ENCODE data around the gene SCFD2.

SCFD2 gene

DNA sequence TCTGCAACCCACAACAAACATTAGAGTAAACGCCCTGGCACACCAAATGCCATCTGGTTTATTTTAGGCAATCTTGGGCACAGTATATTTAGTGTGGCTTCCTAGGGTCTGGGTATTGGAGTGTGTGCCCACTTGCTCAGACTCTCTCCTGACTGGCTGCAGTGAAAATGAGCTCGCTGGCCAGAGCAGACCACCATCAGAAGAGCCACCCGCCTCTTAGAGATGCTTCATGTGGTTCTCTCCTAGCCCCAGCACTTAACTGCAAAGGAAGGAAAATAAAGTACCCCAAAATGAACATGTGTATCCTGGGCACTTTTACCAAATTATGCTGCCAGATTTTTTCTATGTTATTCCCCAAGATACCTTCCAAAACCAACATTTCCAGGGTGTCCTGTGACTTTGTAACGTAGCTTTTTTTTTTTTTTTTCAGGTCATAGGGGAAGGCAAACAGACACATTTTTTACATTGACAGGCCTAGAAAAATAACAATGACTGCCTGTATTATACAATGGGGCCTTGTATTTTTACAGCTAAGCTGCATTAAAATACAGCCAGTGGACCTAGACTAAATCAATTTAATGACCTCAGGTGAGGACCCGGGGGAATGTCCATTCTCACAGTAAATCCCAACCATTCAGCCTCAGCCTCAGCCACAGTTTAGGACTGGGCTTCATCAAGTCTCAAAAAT is 310.0 kb downstream of the SCFD2 start:
- H3K36me3 Mint-ChIP-seq (ENCODE audit: low read depth) = no peaks in the 10 kb centered on the region
- H3K27ac Mint-ChIP-seq = peak overlapping the region in 2 of 3 experiments; percentile 8 to 67
- no peak overlapping the region for H3K4me3 Mint-ChIP-seq
- H3K9me3 Mint-ChIP-seq = no peaks in the 10 kb centered on the region
- TF ChIP-seq, protein P1, sequence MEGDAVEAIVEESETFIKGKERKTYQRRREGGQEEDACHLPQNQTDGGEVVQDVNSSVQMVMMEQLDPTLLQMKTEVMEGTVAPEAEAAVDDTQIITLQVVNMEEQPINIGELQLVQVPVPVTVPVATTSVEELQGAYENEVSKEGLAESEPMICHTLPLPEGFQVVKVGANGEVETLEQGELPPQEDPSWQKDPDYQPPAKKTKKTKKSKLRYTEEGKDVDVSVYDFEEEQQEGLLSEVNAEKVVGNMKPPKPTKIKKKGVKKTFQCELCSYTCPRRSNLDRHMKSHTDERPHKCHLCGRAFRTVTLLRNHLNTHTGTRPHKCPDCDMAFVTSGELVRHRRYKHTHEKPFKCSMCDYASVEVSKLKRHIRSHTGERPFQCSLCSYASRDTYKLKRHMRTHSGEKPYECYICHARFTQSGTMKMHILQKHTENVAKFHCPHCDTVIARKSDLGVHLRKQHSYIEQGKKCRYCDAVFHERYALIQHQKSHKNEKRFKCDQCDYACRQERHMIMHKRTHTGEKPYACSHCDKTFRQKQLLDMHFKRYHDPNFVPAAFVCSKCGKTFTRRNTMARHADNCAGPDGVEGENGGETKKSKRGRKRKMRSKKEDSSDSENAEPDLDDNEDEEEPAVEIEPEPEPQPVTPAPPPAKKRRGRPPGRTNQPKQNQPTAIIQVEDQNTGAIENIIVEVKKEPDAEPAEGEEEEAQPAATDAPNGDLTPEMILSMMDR (IDR thresholded peaks at IDR 0.05; ENCODE audit: unreplicated experiment in 3 of 3) = no peak
- peaks cover 11% of the 10 kb centered on the region for H3K4me1 Mint-ChIP-seq
- H3K27me3 Mint-ChIP-seq (ENCODE audit: low read depth) = no peaks in the 10 kb centered on the region

DNA sequence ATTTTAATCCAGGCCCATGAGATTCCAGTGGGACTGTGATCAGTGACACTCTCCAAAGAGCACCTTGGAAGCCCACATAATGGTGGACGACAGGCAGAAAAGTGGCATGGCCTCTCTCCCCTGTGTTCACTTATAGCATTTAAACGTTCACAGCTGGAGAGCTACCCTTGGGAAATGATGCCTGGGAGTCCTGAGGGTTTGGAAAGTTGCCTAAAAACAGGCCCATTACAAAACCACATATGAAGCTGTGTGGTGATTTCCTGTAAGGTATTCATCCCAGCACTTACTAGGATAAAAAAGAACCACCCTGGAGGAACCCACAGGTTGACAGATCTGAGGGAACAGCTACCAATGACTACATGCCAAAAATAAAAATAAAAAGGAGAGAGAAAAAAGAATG is 310.6 kb downstream of the SCFD2 start:
- peaks cover 11% of the 10 kb centered on the region for H3K4me1 Mint-ChIP-seq
- TF ChIP-seq, protein P1 (IDR thresholded peaks at IDR 0.05; ENCODE audit: unreplicated experiment in 3 of 3) = no peak
- H3K4me3 Mint-ChIP-seq = no peak overlapping the region
- no peaks in the 10 kb centered on the region for H3K27me3 Mint-ChIP-seq (ENCODE audit: low read depth)
- H3K36me3 Mint-ChIP-seq (ENCODE audit: low read depth) = no peaks in the 10 kb centered on the region
- H3K27ac Mint-ChIP-seq = peak overlapping the region in 1 of 3 experiments; percentile 67
- H3K9me3 Mint-ChIP-seq = no peaks in the 10 kb centered on the region

DNA sequence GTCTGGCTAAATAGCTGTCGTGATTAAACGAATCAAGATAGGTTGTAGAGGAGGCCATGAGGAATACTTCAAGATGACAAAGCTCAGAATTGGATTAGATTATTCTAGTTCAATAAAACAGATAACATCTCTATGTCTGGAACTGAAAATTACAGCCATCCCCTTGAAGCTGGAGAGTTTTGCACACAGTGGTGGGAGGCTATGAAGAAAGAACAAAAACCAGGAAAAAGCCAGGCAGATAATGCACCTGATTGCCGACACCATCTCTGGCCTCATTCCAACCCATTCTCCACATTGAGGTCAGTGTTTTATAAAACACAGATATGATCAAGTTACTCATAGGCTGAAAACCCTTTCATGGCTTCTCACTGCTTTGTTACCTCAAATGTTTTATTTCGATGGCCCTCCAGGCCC is 315.5 kb downstream of the SCFD2 start:
- TF ChIP-seq, protein P1 (IDR thresholded peaks at IDR 0.05; ENCODE audit: unreplicated experiment in 3 of 3) = no peak
- no peaks in the 10 kb centered on the region for H3K9me3 Mint-ChIP-seq
- no peaks in the 10 kb centered on the region for H3K36me3 Mint-ChIP-seq (ENCODE audit: low read depth)
- H3K4me3 Mint-ChIP-seq = no peak overlapping the region
- H3K4me1 Mint-ChIP-seq = peaks cover 3% of the 10 kb centered on the region
- H3K27me3 Mint-ChIP-seq (ENCODE audit: low read depth) = no peaks in the 10 kb centered on the region
- peak overlapping the region in 2 of 3 experiments; percentile 50 to 51 for H3K27ac Mint-ChIP-seq

DNA sequence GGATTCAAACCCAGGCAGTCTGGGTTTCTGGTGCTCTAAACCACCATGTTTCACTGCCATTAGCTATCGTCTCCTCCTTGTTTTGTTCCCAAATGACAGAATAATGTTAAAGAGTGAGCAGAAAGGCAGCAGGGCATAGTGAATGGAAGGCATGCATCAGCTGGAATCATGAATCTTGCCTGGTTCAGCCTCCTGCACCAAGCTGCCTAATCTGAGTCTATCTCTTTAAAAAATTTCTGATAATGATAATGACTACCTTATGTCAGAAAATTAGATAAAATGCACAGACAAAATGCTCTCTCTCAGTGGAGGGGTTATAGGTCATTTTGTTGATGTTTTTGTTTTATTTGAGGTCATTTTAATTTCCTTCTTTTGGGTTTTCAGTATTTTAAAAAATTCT is 316.3 kb downstream of the SCFD2 start:
- no peaks in the 10 kb centered on the region for H3K27me3 Mint-ChIP-seq (ENCODE audit: low read depth)
- TF ChIP-seq, protein P1 (IDR thresholded peaks at IDR 0.05; ENCODE audit: unreplicated experiment in 3 of 3) = no peak
- H3K4me1 Mint-ChIP-seq = peaks cover 2% of the 10 kb centered on the region
- peak overlapping the region in 1 of 3 experiments; percentile 51 for H3K27ac Mint-ChIP-seq
- H3K36me3 Mint-ChIP-seq (ENCODE audit: low read depth) = no peaks in the 10 kb centered on the region
- H3K4me3 Mint-ChIP-seq = no peak overlapping the region
- no peaks in the 10 kb centered on the region for H3K9me3 Mint-ChIP-seq

DNA sequence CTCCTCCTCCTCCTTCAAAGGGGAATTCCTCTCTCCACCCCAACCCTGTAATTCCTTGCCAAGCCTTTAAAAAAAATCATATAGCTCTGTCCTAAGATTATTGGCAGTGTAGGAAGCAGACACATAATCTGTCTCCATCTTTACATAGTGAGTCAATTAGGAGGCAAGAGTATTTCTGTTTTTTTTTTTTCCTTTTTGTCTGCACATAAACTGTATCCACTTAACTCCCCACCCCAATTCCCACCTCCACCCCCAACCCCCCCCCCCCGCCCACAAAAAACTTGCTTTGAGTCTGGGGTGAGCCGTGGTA is 321.3 kb downstream of the SCFD2 start:
- TF ChIP-seq, protein P1 (IDR thresholded peaks at IDR 0.05; ENCODE audit: unreplicated experiment in 3 of 3) = no peak
- Mint-ChIP-seq H3K36me3 (ENCODE audit: low read depth) (no peaks in the 10 kb centered on the region), H3K27me3 (ENCODE audit: low read depth) (no peaks in the 10 kb centered on the region), H3K27ac (peak overlapping the region; percentile 36 to 85 (median 56)), H3K4me3 (no peak overlapping the region), H3K4me1 (peaks cover 30% of the 10 kb centered on the region), H3K9me3 (no peaks in the 10 kb centered on the region)

Data from nephron (organoid).